IPS DF 4.7 (cell line): ENCODE data around the gene FGF6.

Experiments used
- DNase-seq: peaks from one replicate; pipeline ENCODE4 v3.0.0-alpha.2; 2013; ENCODE audit warnings: low spot score; ENCODE audit errors: extremely low read depth

Gene FGF6

GRCh38 chr12:4448371-4448940 lies 2.8 kb upstream of the FGF6 start:
- no peak for DNase-seq

- DNase-seq = no peak
These were observed 1.5 kb upstream of the FGF6 start for GRCh38 chr12:4447151-4447550.

GRCh38 chr12:4446335-4446734 lies 720 bp upstream of the FGF6 start:
- no peak for DNase-seq

- no peak for DNase-seq
These were observed 1.6 kb downstream of the FGF6 start for GRCh38 chr12:4444031-4444430.

- no peak for DNase-seq
These were observed 2.0 kb downstream of the FGF6 start for GRCh38 chr12:4443616-4444015.

GRCh38 chr12:4441355-4442335 lies 4.0 kb downstream of the FGF6 start:
- DNase-seq = no peak

- DNase-seq = no peak
These were observed 5.3 kb downstream of the FGF6 start for GRCh38 chr12:4440187-4440941.

- no peak for DNase-seq
These were observed 5.9 kb downstream of the FGF6 start for GRCh38 chr12:4439736-4440135.

GRCh38 chr12:4438834-4439596 lies 6.6 kb downstream of the FGF6 start:
- DNase-seq = no peak

- no peak for DNase-seq
These were observed 10.1 kb downstream of the FGF6 start for GRCh38 chr12:4435537-4435936.

- no peak for DNase-seq
These were observed 10.7 kb downstream of the FGF6 start for GRCh38 chr12:4434706-4435425.

GRCh38 chr12:4434301-4434700 lies 11.3 kb downstream of the FGF6 start:
- no peak for DNase-seq

GRCh38 chr12:4433745-4434058 lies 11.9 kb downstream of the FGF6 start:
- no peak for DNase-seq

- DNase-seq = no peak
These were observed 12.5 kb downstream of the FGF6 start for GRCh38 chr12:4432878-4433744.

- no peak for DNase-seq
These were observed 13.7 kb downstream of the FGF6 start for GRCh38 chr12:4431866-4432265.

GRCh38 chr12:4431436-4431835 lies 14.2 kb downstream of the FGF6 start:
- no peak for DNase-seq

GRCh38 chr12:4424422-4424821 lies 21.2 kb downstream of the FGF6 start:
- DNase-seq = no peak

- no peak for DNase-seq
These were observed 22.0 kb downstream of the FGF6 start for GRCh38 chr12:4423528-4424195.

- no peak for DNase-seq
These were observed 22.6 kb downstream of the FGF6 start for GRCh38 chr12:4422985-4423384.
